ENCODE results near the gene APCS. TPM values are rescaled to one million over a fixed set of nuclear protein-coding genes. Genes with fewer than 3 reads are reported as not detected.

The APCS gene
- total RNA-seq, 2 experiments from 2014 or later: not detected

DNA sequence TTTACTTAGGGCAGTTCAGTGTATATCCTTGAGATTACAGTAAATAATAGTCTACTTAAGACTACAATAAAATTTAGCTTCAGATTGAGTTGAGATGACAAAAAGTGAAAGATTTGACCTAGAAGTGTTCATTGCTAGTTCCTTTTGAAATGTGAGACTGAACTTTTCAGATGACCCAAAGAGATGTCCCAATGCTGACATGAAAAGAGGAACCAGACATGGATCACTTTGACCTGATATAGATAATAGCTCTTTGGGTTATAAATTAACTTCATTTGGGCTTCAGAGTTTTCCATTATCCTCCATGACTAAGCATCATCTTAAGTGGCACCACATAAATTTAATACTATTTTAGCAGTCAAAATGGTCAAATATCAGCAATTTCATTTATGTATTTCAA is 26.1 kb upstream of the APCS start:
- Histone ChIP-seq H3K4me2 (ENCODE audit: low read length) (no peak overlapping the region), H3K9me3 (ENCODE audit: low read length) (no peaks in the 10 kb centered on the region), H3K4me1 (ENCODE audit: insufficient read depth, low read length, poor library complexity, severe bottlenecking) (no peaks in the 10 kb centered on the region), H3K27ac (ENCODE audit: low read depth, low read length, poor library complexity, severe bottlenecking) (no peak overlapping the region), H3K36me3 (ENCODE audit: insufficient read depth, low read length) (no peaks in the 10 kb centered on the region), H2AFZ (ENCODE audit: low read length) (no peak overlapping the region), H3K4me3 (ENCODE audit: low read depth, low read length, poor library complexity, severe bottlenecking) (no peak overlapping the region), H3K9me2 (ENCODE audit: insufficient read depth, low read length) (peaks cover 4% of the 10 kb centered on the region; the same call in 1 of the 2 replicates), H3K79me2 (ENCODE audit: insufficient read depth, low read depth, low read length) (no peaks in the 10 kb centered on the region), H4K20me1 (ENCODE audit: insufficient read depth, low read length) (no peaks in the 10 kb centered on the region)
- CTCF ChIA-PET (ENCODE audit: unreplicated experiment): no interaction called here
- POLR2A ChIA-PET: no interaction called here
- no TSS peak for BruUV-seq (replicated peaks)
- intact Hi-C loops (cut with micrococcal nuclease; ENCODE audit: unreplicated experiment): no loop called here
- TF ChIP-seq, protein P1, sequence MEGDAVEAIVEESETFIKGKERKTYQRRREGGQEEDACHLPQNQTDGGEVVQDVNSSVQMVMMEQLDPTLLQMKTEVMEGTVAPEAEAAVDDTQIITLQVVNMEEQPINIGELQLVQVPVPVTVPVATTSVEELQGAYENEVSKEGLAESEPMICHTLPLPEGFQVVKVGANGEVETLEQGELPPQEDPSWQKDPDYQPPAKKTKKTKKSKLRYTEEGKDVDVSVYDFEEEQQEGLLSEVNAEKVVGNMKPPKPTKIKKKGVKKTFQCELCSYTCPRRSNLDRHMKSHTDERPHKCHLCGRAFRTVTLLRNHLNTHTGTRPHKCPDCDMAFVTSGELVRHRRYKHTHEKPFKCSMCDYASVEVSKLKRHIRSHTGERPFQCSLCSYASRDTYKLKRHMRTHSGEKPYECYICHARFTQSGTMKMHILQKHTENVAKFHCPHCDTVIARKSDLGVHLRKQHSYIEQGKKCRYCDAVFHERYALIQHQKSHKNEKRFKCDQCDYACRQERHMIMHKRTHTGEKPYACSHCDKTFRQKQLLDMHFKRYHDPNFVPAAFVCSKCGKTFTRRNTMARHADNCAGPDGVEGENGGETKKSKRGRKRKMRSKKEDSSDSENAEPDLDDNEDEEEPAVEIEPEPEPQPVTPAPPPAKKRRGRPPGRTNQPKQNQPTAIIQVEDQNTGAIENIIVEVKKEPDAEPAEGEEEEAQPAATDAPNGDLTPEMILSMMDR (conservative IDR thresholded peaks at IDR 0.05; ENCODE audit: low read length): no peak
- no peak for TF ChIP-seq EZH2phosphoT487 (IDR thresholded peaks at IDR 0.05; ENCODE audit: borderline replicate concordance, low read depth, low read length)
- DNase-seq (ENCODE audit: low spot score): no peak

DNA sequence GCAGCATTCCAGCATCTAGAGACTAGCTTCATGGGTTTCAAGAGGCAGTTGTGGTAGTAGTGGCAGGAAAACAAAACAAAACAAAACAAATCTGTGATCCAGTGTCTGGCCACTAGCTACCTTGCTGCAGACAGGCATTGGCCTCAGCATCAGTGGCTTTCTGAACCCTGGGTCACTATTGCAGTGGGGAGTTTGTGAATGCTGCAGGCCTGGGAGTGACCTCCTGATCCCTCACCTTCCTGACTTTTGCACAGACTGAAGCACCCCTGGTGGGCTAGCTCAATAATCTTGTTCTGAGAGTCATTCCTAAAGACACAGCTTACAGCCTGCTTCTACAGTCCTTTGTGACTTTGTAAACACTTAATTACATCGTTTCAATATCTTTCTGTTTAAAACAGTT is 24.9 kb upstream of the APCS start:
- H2AFZ ChIP-seq (ENCODE audit: low read length): no peak overlapping the region
- H3K4me1 ChIP-seq (ENCODE audit: insufficient read depth, low read length, poor library complexity, severe bottlenecking): no peaks in the 10 kb centered on the region
- TF ChIP-seq EZH2phosphoT487 (IDR thresholded peaks at IDR 0.05; ENCODE audit: borderline replicate concordance, low read depth, low read length): no peak
- TF ChIP-seq, protein P1 (conservative IDR thresholded peaks at IDR 0.05; ENCODE audit: low read length): no peak
- DNase-seq (ENCODE audit: low spot score): no peak
- H3K36me3 ChIP-seq (ENCODE audit: insufficient read depth, low read length): no peaks in the 10 kb centered on the region
- no peak overlapping the region for H3K4me2 ChIP-seq (ENCODE audit: low read length)
- no peaks in the 10 kb centered on the region for H3K9me3 ChIP-seq (ENCODE audit: low read length)
- H4K20me1 ChIP-seq (ENCODE audit: insufficient read depth, low read length): no peaks in the 10 kb centered on the region
- H3K4me3 ChIP-seq (ENCODE audit: low read depth, low read length, poor library complexity, severe bottlenecking): no peak overlapping the region
- BruUV-seq (replicated peaks): no TSS peak
- CTCF ChIA-PET (ENCODE audit: unreplicated experiment): no interaction called here
- H3K9me2 ChIP-seq (ENCODE audit: insufficient read depth, low read length): peaks cover 4% of the 10 kb centered on the region; the same call in 1 of the 2 replicates
- intact Hi-C loops (cut with micrococcal nuclease; ENCODE audit: unreplicated experiment): no loop called here
- H3K27ac ChIP-seq (ENCODE audit: low read depth, low read length, poor library complexity, severe bottlenecking): no peak overlapping the region
- POLR2A ChIA-PET: no interaction called here
- H3K79me2 ChIP-seq (ENCODE audit: insufficient read depth, low read depth, low read length): no peaks in the 10 kb centered on the region

DNA sequence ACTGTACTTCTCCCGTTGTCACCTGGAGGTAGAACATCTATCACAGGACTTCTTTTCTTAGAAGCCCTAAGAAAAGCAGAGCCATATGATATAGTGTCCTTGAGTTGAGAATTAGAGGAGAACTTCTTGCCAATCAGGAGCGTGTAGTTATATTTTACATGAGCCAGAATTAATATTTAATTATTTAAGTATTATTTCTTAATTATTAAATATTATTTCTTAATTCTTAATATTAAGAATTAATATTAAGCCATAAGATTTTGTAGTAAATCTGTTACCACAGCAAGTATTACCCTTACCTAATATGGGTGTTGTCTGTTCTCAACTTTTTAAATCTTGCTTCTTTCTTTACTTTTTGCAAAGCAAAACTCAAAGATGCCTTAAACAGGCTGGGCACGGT is 10.2 kb upstream of the APCS start:
- CTCF ChIA-PET (ENCODE audit: unreplicated experiment): no interaction called here

More for the DNA sequence above, 10.2 kb upstream of the APCS start:
- no peaks in the 10 kb centered on the region for H3K36me3 ChIP-seq (ENCODE audit: insufficient read depth, low read length)
- no peak overlapping the region for H3K27ac ChIP-seq (ENCODE audit: low read depth, low read length, poor library complexity, severe bottlenecking)
- intact Hi-C loops (cut with micrococcal nuclease; ENCODE audit: unreplicated experiment): no loop called here
- TF ChIP-seq EZH2phosphoT487 (IDR thresholded peaks at IDR 0.05; ENCODE audit: borderline replicate concordance, low read depth, low read length): no peak
- TF ChIP-seq, protein P1 (conservative IDR thresholded peaks at IDR 0.05; ENCODE audit: low read length): no peak
- POLR2A ChIA-PET: no interaction called here
- H3K4me1 ChIP-seq (ENCODE audit: insufficient read depth, low read length, poor library complexity, severe bottlenecking): no peaks in the 10 kb centered on the region
- H3K4me3 ChIP-seq (ENCODE audit: low read depth, low read length, poor library complexity, severe bottlenecking): no peak overlapping the region
- no TSS peak for BruUV-seq (replicated peaks)
- no peaks in the 10 kb centered on the region for H4K20me1 ChIP-seq (ENCODE audit: insufficient read depth, low read length)
- H3K4me2 ChIP-seq (ENCODE audit: low read length): no peak overlapping the region
- H3K9me2 ChIP-seq (ENCODE audit: insufficient read depth, low read length): no peaks in the 10 kb centered on the region
- DNase-seq (ENCODE audit: low spot score): no peak
- no peaks in the 10 kb centered on the region for H3K9me3 ChIP-seq (ENCODE audit: low read length)
- no peak overlapping the region for H2AFZ ChIP-seq (ENCODE audit: low read length)
- no peaks in the 10 kb centered on the region for H3K79me2 ChIP-seq (ENCODE audit: insufficient read depth, low read depth, low read length)

All from OCI-LY7 (cell line).